Ectodermal cell (in vitro differentiated cells): ENCODE measurements around the gene TMEM239.
"Not testable (repeated sequence)": the region's sequence is repeated elsewhere in the genome, so short reads cannot be mapped to it uniquely, and the experiment has no call there.

Experiments used
- H3K27ac ChIP-seq: 2 replicates; pipeline ENCODE4 v1.7.0; 2013; ENCODE audit warnings: mild to moderate bottlenecking, low read depth, low read length; ENCODE audit not compliant: insufficient read depth, poor library complexity, severe bottlenecking
- H3K27me3 ChIP-seq: 2 replicates; pipeline ENCODE4 v1.7.0; 2013; ENCODE audit warnings: mild to moderate bottlenecking, low read length; ENCODE audit not compliant: insufficient read depth, control insufficient read depth, poor library complexity, severe bottlenecking
- H3K36me3 ChIP-seq: one replicate; pipeline ENCODE4 v1.7.0; 2013; ENCODE audit warnings: low read length; ENCODE audit not compliant: control insufficient read depth, insufficient read depth
- H3K4me1 ChIP-seq: one replicate; pipeline ENCODE4 v1.7.0; 2013; ENCODE audit warnings: low read length; ENCODE audit not compliant: control insufficient read depth, insufficient read depth
- H3K4me3 ChIP-seq: 2 replicates; pipeline ENCODE4 v1.7.0; 2013; ENCODE audit warnings: low read depth, low read length, control low read depth; ENCODE audit not compliant: insufficient read depth
- H3K9me3 ChIP-seq: 2 replicates; pipeline ENCODE4 v1.7.0; 2013; ENCODE audit warnings: mild to moderate bottlenecking, low read length, moderate library complexity; ENCODE audit not compliant: control insufficient read depth
- WGBS, 2 experiments: methylation state at CpG; one replicate each; pipeline ENCODE4 v1.1.7; 2013; ENCODE audit warnings: missing lambda C conversion rate in 2 of 2; 5-methylcytosine and 5-hydroxymethylcytosine counted together

TMEM239 gene

DNA sequence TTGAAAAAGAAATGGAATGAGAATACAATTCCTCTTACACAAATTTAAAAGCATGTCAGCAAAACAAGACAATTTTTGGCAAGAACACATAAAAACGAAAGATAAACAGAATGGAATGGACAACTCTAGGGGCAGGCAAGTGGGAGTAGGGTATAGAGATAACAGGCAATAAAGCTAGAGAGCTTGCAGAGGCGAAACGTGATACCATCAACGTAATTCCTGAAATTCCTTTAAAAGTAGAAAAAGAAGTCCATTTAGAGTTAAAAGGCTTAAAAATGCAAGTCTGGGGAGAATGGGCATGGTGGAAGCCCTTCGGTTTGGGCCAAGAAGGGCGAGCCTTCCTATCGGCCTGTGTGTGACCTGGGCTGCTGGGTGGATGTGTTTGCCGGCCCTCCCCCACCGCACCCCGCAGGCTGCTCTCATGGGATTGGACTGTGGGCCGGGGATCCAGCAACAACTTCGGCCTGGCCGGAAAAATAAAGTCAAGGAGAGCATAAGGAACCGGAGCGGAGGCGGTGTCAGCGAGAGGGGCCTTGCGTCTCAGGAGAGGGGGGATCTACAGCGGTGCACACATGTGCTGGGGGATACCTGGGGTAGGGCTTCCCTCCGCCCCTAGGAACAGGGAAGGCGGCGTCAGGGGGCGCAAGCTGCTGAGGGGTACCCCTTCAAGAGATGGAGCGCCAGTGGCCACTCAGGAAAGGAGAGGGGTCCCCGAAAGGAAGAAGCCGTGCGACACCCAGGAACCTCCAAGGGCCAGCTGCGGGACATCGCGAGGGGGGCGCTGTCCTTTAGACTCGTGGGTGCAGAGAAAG is 4.1 kb downstream of the TMEM239 start:
- Histone ChIP-seq H3K4me1 (no peaks in the 10 kb centered on the region), H3K9me3 (no peaks in the 10 kb centered on the region), H3K27ac (no peak overlapping the region), H3K36me3 (no peaks in the 10 kb centered on the region), H3K27me3 (peaks cover 28% of the 10 kb centered on the region), H3K4me3 (peak overlapping the region; percentile 1)
- 37 to 40% methylated on average over 32 of the region's 32 CpGs for WGBS, 2 experiments

DNA sequence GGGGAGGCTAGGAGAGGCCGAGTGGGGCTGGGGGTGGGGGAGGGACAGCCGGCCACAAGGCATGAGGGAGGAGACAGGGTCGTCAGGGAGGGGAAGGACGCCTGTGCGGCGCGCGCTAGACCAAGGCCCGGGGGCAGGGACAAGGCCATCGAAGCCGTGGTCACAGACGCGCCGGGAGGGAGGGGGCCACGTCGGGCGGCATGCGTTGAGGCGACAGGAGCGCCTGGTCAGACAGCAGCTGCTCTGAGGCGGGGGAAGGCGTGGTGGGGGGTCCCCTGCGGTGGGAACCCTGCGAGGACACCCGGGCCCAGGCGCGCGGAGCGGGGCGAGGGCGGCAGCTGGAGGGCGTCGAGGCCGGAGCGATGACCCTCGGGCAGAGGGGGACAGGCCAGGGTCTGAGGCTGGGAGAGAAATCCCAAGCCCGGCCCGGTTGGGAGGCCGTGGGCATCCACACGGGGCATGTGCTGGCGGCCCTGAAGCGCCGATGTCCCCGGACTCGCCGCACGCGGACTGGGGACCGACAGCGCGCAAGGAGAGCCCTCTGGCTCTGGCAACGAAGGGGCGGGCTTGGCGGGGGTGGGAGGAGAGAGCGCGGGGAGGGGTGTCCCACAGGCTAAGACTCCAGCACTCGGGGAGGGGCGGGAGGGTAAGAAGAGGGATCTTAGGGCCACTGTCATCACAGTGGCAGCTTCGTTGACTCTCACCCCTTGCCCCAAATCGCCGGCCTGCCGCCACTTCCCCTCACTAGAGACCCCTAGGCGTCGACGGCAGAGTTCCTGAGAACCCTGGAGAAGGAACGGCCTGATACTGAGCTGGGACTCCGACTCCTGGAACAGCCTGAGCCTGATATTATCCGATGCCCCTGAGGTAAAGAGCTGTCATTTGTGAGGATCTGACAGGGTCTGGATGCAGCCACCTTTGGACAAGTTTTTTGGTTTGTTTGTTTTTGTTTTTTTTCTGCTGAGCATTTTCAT is 5.0 kb downstream of the TMEM239 start:
- Histone ChIP-seq H3K4me3 (no peak overlapping the region), H3K27ac (no peak overlapping the region), H3K4me1 (no peaks in the 10 kb centered on the region), H3K27me3 (peaks cover 35% of the 10 kb centered on the region), H3K36me3 (no peaks in the 10 kb centered on the region), H3K9me3 (no peaks in the 10 kb centered on the region)
- 36 to 37% methylated on average over 68 of the region's 68 CpGs for WGBS, 2 experiments

DNA sequence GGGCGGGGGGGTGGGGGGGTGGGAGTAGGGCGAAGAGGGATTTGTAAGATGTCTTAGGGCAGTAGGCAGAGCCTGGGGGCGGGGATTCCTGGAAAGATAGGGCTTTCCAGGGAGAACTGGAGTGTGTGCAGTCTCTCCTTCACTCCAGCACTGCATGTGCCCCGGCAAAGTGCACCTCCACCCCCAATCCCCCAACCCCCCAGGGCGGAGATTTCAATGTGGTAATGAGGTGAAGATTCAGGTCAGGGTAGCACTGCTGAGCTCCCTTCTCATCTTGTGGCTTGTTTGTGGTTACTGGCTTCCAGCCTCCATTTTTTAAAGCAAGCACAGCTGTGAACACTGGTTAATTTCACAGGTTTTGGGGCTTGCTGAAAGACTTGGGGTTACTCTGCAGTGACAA is 5.9 kb downstream of the TMEM239 start:
- WGBS, 2 experiments, result 45 to 47% methylated on average over 4 to 5 of the region's 5 CpGs
- Histone ChIP-seq H3K4me1 (no peaks in the 10 kb centered on the region), H3K9me3 (no peaks in the 10 kb centered on the region), H3K4me3 (no peak overlapping the region), H3K36me3 (no peaks in the 10 kb centered on the region), H3K27me3 (peaks cover 44% of the 10 kb centered on the region), H3K27ac (no peak overlapping the region)

DNA sequence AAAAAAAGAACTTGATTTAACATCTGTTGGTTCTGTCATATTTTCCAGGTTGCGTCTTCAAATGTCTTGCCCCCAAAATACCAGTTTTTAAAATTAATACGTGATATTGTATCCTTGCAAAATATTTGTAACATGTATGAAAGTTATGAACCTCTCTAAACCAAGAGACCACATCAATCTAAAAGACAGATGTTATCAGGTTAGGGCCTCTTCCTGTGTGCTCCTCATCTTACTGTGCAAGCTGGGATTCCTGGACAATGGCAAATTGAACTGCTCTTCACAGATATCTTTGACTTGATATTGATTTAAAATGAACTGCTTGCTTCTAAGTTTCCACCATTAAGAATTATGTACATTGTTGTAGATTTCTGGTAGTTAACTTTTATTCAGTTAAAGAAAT is 9.6 kb downstream of the TMEM239 start:
- 100% methylated on average over 1 of the region's 2 CpGs for WGBS, 2 experiments
- Histone ChIP-seq H3K4me1 (no peaks in the 10 kb centered on the region), H3K27ac (no peak overlapping the region), H3K9me3 (no peaks in the 10 kb centered on the region), H3K36me3 (no peaks in the 10 kb centered on the region), H3K4me3 (no peak overlapping the region), H3K27me3 (peaks cover 38% of the 10 kb centered on the region)

DNA sequence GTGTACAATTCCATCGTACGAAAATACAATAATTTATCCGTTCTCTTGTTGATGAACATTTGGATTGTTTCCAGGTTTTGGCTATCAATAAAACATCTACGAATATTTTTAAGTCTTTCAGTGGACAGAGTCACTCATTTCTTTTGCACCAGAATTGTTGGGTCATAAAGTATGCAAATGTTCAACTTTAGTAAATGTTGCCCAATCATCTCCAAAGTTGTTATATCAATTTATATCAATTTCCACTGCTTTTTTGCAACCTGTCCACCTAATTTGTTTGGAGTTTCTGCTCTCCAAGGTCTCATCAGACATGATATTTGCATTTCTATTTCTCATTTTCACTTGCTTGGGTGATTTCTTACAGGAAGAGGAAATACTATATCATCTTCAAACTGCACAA is 10.5 kb downstream of the TMEM239 start:
- 92 to 97% methylated on average over 4 of the region's 4 CpGs for WGBS, 2 experiments
- H3K36me3 ChIP-seq, result no peaks in the 10 kb centered on the region
- H3K4me1 ChIP-seq, result no peaks in the 10 kb centered on the region
- H3K27me3 ChIP-seq, result peaks cover 29% of the 10 kb centered on the region
- no peak overlapping the region for H3K4me3 ChIP-seq
- no peak overlapping the region for H3K27ac ChIP-seq
- no peaks in the 10 kb centered on the region for H3K9me3 ChIP-seq

DNA sequence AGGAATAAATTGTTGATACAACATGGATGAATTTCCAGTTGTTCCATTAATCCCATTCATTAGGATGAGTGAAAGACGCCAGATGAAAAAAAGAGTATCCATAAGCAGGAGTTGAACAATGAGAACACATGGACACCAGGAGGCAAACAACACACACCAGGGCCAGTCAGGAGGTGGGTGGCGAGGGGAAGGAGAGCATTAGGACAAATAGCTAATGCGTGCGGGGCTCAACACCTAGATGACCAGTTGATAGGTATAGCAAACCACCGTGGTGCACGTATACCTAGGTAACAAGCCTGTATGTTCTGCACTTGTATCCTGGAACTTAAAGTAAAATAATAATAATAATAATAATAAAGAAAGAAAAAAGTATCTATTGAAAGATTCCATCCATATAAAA is 13.2 kb downstream of the TMEM239 start:
- no peaks in the 10 kb centered on the region for H3K4me1 ChIP-seq
- H3K9me3 ChIP-seq, result no peaks in the 10 kb centered on the region
- H3K36me3 ChIP-seq, result no peaks in the 10 kb centered on the region
- no peak overlapping the region for H3K4me3 ChIP-seq
- H3K27ac ChIP-seq, result no peak overlapping the region
- H3K27me3 ChIP-seq, result peaks cover 21% of the 10 kb centered on the region
- 83 to 89% methylated on average over 6 of the region's 6 CpGs for WGBS, 2 experiments

DNA sequence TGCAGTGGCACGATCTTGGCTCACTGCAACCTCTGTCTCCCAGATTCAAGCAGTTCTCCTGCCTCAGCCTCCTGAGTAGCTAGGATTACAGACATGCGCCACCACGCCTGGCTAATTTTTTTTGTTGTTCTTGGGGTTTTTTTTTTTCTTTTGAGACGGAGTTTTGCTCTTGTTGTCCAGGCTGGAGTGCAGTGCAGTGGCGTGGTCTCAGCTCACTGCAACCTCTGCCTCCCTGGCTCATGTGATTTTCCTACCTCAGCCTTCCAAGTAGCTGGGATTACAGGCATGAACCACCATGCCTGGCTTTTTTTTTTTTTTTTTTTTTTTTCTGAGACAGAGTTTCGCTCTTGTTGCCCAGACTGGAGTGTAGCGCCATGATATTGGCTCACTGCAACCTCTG is 15.0 kb downstream of the TMEM239 start:
- H3K27me3 ChIP-seq, result peaks cover 14% of the 10 kb centered on the region
- H3K4me1 ChIP-seq, H3K4me3 ChIP-seq, H3K36me3 ChIP-seq, H3K9me3 ChIP-seq, H3K27ac ChIP-seq: not testable (repeated sequence)
- WGBS, 2 experiments, result 91 to 93% methylated on average over 7 of the region's 7 CpGs

DNA sequence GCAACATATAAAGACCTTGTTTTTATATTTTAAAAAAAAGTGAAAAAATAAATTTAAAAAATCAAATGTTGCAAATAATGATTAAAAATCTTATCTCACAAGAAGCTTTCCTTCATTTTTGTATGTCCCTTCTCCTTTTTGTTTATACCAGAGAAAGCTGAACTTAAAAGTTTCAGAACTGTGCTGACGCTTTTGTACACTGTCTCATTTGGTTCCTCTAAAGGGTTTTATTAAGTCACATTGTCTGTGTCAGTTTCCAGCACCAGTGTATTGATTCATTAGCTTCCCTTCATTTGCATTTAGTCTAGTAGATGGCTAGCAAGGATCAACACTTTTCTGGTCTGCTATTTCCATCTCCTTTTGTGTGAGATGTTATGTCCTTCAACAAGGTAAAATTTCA is 17.6 kb downstream of the TMEM239 start:
- 91 to 100% methylated on average over 1 of the region's 1 CpG for WGBS, 2 experiments
- Histone ChIP-seq H3K27me3 (no peaks in the 10 kb centered on the region), H3K4me3 (no peak overlapping the region), H3K4me1 (no peaks in the 10 kb centered on the region), H3K36me3 (no peaks in the 10 kb centered on the region), H3K9me3 (no peaks in the 10 kb centered on the region), H3K27ac (no peak overlapping the region)

DNA sequence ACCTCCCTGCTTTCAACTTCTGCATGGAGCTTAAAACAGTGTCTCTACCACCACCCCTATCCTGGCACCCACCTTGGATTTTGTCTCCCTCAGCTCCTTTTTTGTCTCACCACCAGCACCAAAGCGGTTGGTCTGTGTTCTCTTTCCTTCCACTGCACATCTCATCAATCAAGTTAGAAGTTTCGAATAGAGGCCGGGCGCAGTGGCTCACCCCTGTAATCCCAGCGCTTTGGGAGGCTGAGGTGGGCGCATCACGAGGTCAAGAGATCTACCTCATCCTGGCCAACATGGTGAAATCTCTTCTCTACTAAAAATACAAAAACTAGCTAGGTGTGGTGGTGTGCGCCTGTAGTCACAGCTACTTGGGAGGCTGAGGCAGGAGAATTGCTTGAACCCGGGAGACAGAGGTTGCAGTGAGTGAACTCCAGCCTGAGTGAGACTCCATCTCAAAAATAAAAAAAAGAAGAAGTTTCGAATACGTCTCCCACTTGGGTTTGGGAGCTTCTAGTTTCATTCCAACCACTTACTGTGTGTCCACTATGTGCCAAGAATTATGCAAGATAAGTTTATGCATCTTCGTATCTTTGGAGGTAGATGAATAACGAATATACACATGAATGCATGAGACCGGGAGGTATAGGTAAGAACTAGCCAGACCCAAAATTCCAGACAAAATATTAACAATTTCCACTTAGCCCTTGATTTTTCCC is 18.4 kb downstream of the TMEM239 start:
- Histone ChIP-seq H3K36me3 (no peaks in the 10 kb centered on the region), H3K9me3 (no peaks in the 10 kb centered on the region), H3K27ac (no peak overlapping the region), H3K4me3 (no peak overlapping the region), H3K27me3 (no peaks in the 10 kb centered on the region), H3K4me1 (no peaks in the 10 kb centered on the region)
- WGBS, 2 experiments, result 85 to 91% methylated on average over 14 of the region's 14 CpGs

DNA sequence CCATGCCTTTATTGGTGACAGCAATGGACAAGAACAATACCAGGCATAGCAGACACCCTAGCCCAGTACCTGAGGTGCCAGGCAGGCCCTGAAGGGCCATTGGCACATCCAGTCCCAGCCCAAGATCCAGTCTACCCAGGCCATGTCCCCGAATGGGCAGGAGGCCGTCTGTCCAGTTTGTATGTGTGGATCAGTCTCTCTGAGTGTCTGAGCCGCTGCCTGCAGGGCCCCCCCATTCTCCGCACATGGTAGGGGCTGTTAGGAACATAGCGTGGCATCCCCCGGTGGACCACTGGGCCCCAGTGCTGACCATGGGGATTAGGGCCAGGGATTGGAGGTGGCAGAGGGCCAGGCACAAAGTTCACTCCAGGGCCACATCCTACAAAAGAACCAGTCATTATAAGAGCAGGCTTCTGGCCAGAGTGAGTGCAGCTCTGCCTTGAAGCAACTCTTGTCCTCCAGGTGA is 19.2 kb downstream of the TMEM239 start:
- Histone ChIP-seq H3K9me3 (no peaks in the 10 kb centered on the region), H3K27ac (no peak overlapping the region), H3K36me3 (no peaks in the 10 kb centered on the region), H3K27me3 (no peaks in the 10 kb centered on the region), H3K4me1 (no peaks in the 10 kb centered on the region), H3K4me3 (no peak overlapping the region)
- WGBS, 2 experiments, result 94 to 95% methylated on average over 6 of the region's 6 CpGs
